ENCODE measurements around the gene STK32B.

Gene STK32B

DNA sequence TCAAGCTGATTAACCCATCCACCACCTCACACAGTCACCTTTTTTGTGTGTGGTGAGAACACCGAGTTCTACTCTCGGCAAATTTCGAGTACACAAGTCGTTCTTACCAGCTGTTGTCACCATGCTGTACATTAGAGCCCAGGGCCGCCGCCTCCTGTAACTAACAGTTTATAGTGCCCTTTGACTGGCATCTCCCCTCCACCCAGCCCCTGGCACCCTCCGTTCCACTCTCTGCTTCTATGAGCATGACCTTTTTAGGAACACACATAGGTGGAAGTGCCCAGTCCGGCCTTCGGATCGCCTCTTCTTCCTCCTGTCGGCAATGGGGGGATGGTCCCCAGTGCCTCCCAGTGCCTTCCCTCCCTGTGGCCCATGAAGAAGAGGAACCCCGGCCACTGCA lies 141.4 kb downstream of the STK32B start:
- TF ChIP-seq, protein P1, sequence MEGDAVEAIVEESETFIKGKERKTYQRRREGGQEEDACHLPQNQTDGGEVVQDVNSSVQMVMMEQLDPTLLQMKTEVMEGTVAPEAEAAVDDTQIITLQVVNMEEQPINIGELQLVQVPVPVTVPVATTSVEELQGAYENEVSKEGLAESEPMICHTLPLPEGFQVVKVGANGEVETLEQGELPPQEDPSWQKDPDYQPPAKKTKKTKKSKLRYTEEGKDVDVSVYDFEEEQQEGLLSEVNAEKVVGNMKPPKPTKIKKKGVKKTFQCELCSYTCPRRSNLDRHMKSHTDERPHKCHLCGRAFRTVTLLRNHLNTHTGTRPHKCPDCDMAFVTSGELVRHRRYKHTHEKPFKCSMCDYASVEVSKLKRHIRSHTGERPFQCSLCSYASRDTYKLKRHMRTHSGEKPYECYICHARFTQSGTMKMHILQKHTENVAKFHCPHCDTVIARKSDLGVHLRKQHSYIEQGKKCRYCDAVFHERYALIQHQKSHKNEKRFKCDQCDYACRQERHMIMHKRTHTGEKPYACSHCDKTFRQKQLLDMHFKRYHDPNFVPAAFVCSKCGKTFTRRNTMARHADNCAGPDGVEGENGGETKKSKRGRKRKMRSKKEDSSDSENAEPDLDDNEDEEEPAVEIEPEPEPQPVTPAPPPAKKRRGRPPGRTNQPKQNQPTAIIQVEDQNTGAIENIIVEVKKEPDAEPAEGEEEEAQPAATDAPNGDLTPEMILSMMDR (IDR thresholded peaks at IDR 0.05; ENCODE audit: poor library complexity, severe bottlenecking) = no peak
- Histone ChIP-seq H3K9me3 (ENCODE audit: severe bottlenecking) (no peaks in the 10 kb centered on the region), H3K27me3 (ENCODE audit: insufficient read depth, poor library complexity, severe bottlenecking) (peaks cover 4% of the 10 kb centered on the region), H3K27ac (ENCODE audit: poor library complexity, severe bottlenecking) (no peak overlapping the region), H3K4me1 (ENCODE audit: insufficient read depth, poor library complexity, severe bottlenecking) (no peaks in the 10 kb centered on the region), H3K36me3 (ENCODE audit: low read depth) (no peaks in the 10 kb centered on the region), H3K4me3 (ENCODE audit: severe bottlenecking) (no peak overlapping the region)
- ATAC-seq (ENCODE audit: low read depth) = no peak
- no peak for DNase-seq (ENCODE audit: low spot score)

DNA sequence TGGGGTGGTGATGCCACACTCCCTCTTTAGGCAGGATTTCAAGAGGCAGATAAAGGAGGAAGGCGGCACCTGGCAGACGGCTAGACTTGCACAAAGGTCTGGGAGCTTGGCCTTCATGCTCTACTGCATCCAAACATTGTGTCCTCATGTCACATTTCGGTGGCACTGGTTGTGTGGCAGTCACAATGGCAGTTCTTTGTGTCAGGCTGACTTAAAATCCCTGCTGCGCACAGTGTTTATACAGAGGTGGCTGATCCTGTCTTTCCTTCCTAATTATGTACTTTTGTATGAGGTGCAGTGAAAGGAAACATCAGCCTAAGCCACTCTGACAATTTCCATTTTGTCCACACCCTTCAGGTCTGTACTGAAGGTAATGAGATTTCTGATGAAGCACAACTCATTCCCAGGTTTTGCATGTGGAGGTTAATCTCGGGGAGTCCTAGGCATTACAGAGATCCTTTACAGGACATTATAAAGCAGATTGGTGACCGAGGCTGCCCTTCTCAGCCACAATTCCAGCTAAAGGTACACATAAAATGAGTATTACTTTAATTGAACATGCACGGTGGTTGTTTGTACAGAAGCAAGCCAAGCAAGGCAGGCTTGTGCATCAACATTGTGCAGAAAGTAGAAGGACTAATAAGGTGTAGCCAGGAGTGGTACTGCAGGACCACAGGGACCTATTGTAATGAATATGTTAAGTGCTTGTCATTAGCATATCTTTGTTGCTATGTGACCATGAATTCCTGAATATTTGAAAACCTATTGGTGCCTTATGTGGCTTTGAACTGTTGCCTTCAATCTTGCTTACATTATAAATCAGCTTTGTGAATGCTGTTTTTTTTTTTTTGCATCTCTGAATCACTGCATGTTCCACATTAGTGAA lies 147.6 kb downstream of the STK32B start:
- TF ChIP-seq, protein P1 (IDR thresholded peaks at IDR 0.05; ENCODE audit: poor library complexity, severe bottlenecking) = no peak
- DNase-seq (ENCODE audit: low spot score) (no peak), ATAC-seq (ENCODE audit: low read depth) (no peak)
- no peaks in the 10 kb centered on the region for H3K4me1 ChIP-seq (ENCODE audit: insufficient read depth, poor library complexity, severe bottlenecking)
- H3K9me3 ChIP-seq (ENCODE audit: severe bottlenecking) = no peaks in the 10 kb centered on the region
- no peaks in the 10 kb centered on the region for H3K27me3 ChIP-seq (ENCODE audit: insufficient read depth, poor library complexity, severe bottlenecking)
- no peak overlapping the region for H3K4me3 ChIP-seq (ENCODE audit: severe bottlenecking)
- H3K36me3 ChIP-seq (ENCODE audit: low read depth) = no peaks in the 10 kb centered on the region
- H3K27ac ChIP-seq (ENCODE audit: poor library complexity, severe bottlenecking) = no peak overlapping the region

DNA sequence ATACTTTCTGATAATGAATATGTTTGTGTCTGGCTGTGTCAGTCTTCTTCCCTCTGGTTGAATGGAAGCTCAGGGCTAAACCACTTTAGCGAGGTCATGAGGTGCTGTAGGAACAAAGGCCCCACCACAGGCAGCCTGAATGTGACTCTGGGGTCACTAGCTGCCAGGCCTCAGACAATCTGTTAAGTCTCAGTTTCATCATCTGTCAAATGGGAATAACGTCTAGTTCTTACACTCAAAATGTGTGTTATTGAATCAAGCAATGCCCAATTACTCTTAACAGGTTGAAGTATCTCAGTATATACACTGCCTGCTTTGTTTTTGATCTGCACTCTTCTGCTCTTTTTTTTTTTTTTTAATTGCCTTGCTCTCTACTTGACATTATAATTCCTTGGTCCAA lies 148.6 kb downstream of the STK32B start:
- no peak for ATAC-seq (ENCODE audit: low read depth)
- Histone ChIP-seq H3K4me3 (ENCODE audit: severe bottlenecking) (no peak overlapping the region), H3K27ac (ENCODE audit: poor library complexity, severe bottlenecking) (no peak overlapping the region), H3K36me3 (ENCODE audit: low read depth) (no peaks in the 10 kb centered on the region), H3K27me3 (ENCODE audit: insufficient read depth, poor library complexity, severe bottlenecking) (no peaks in the 10 kb centered on the region), H3K9me3 (ENCODE audit: severe bottlenecking) (no peaks in the 10 kb centered on the region), H3K4me1 (ENCODE audit: insufficient read depth, poor library complexity, severe bottlenecking) (no peaks in the 10 kb centered on the region)
- TF ChIP-seq, protein P1 (IDR thresholded peaks at IDR 0.05; ENCODE audit: poor library complexity, severe bottlenecking) = no peak
- no peak for DNase-seq (ENCODE audit: low spot score)

DNA sequence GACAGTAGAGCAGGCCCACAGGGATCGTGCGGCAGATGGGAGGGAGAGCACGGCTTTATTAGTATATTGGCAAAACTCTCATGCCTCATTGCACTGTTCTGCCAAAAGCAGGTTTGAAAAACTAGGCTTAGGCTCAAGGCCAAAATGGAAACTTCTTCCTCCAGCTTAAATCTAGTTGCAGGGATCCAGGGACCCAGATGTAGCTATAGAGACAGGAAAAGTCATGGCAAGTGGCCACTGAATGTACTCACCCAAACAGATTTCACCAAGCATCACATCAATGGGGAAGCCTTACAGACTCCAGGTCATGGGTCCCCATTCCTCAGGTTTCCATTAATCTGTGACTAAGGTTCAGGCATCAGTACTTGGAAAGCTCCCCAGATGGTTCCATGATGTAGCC lies 149.2 kb downstream of the STK32B start:
- Histone ChIP-seq H3K27ac (ENCODE audit: poor library complexity, severe bottlenecking) (no peak overlapping the region), H3K4me1 (ENCODE audit: insufficient read depth, poor library complexity, severe bottlenecking) (no peaks in the 10 kb centered on the region), H3K9me3 (ENCODE audit: severe bottlenecking) (no peaks in the 10 kb centered on the region), H3K27me3 (ENCODE audit: insufficient read depth, poor library complexity, severe bottlenecking) (no peaks in the 10 kb centered on the region), H3K4me3 (ENCODE audit: severe bottlenecking) (no peak overlapping the region), H3K36me3 (ENCODE audit: low read depth) (no peaks in the 10 kb centered on the region)
- DNase-seq (ENCODE audit: low spot score) (no peak), ATAC-seq (ENCODE audit: low read depth) (no peak)
- TF ChIP-seq, protein P1 (IDR thresholded peaks at IDR 0.05; ENCODE audit: poor library complexity, severe bottlenecking) = no peak
